HAP-1 (cell line): ENCODE results near the gene UGT1A9.

ENCODE experiments used
- DNase-seq, 2 experiments: peaks; one replicate each; pipeline ENCODE4 v3.0.0-alpha.2; 2016 to 2020; ENCODE audit warnings: low spot score in 2 of 2
- H3K27me3 ChIP-seq: fragments of 250-450 bp; sonication (Bioruptor Pico); 2 replicates; pipeline ENCODE4 v1.5.1; 2020; ENCODE audit warnings: low read depth, mild to moderate bottlenecking, moderate library complexity
- H3K36me3 ChIP-seq: fragments of 250-450 bp; sonication (Bioruptor Pico); replicated peaks from 2 replicates; pipeline ENCODE4 v1.5.1; 2020; ENCODE audit warnings: mild to moderate bottlenecking
- H3K4me1 ChIP-seq: fragments of 250-450 bp; sonication (Bioruptor Pico); 2 replicates; pipeline ENCODE4 v1.5.1; 2020; ENCODE audit warnings: mild to moderate bottlenecking
- H3K4me3 ChIP-seq: fragments of 250-450 bp; sonication (Bioruptor Pico); 2 replicates; pipeline ENCODE4 v1.5.1; 2020; ENCODE audit warnings: mild to moderate bottlenecking, moderate library complexity
- H3K9me3 ChIP-seq: fragments of 250-450 bp; sonication (Bioruptor Pico); 2 replicates; pipeline ENCODE4 v1.5.1; 2020; ENCODE audit warnings: mild to moderate bottlenecking, moderate library complexity
- in situ Hi-C: fragments of 300-500 bp; cut with MboI; formaldehyde crosslinking; loops from 3 replicates; pipeline ENCODE4 v1.14.3; 2020; ENCODE audit warnings: low sequenced_read_pairs, inconsistent platforms, mixed read lengths

The UGT1A9 gene

GRCh38 chr2:233663911-233664310 lies 7.8 kb upstream of the UGT1A9 start:
- Histone ChIP-seq H3K36me3 (no peaks in the 10 kb centered on the region), H3K27me3 (no peaks in the 10 kb centered on the region), H3K4me1 (peaks cover 7% of the 10 kb centered on the region; the same call in 1 of the 2 replicates), H3K4me3 (no peak overlapping the region), H3K9me3 (0 out of 2 replicates have a peak, but pooled peaks cover 2% of the 10 kb centered on the region)
- DNase-seq = no peak
- in situ Hi-C loops = no loop called here

GRCh38 chr2:233668605-233669260 lies 3.0 kb upstream of the UGT1A9 start:
- Histone ChIP-seq H3K27me3 (no peaks in the 10 kb centered on the region), H3K4me3 (no peak overlapping the region), H3K9me3 (no peaks in the 10 kb centered on the region), H3K4me1 (no peaks in the 10 kb centered on the region), H3K36me3 (no peaks in the 10 kb centered on the region)
- DNase-seq = no peak
- in situ Hi-C loops = no loop called here

GRCh38 chr2:233672886-233673285 lies 1.2 kb downstream of the UGT1A9 start:
- no peaks in the 10 kb centered on the region for H3K4me1 ChIP-seq
- H3K9me3 ChIP-seq = no peaks in the 10 kb centered on the region
- no peak overlapping the region for H3K4me3 ChIP-seq
- H3K36me3 ChIP-seq = no peaks in the 10 kb centered on the region
- no peaks in the 10 kb centered on the region for H3K27me3 ChIP-seq
- DNase-seq = no peak
- in situ Hi-C loops = no loop called here

- H3K27me3 ChIP-seq = no peaks in the 10 kb centered on the region
- no peak for DNase-seq
- H3K4me1 ChIP-seq = peaks cover 3% of the 10 kb centered on the region; the same call in 1 of the 2 replicates
- in situ Hi-C loops = no loop called here
- no peaks in the 10 kb centered on the region for H3K36me3 ChIP-seq
- no peak overlapping the region for H3K4me3 ChIP-seq
- H3K9me3 ChIP-seq = no peaks in the 10 kb centered on the region
Measured at GRCh38 chr2:233673896-233674295, 2.2 kb downstream of the UGT1A9 start.

GRCh38 chr2:233674314-233674713 lies 2.6 kb downstream of the UGT1A9 start:
- in situ Hi-C loops = no loop called here
- Histone ChIP-seq H3K4me3 (no peak overlapping the region), H3K4me1 (peaks cover 3% of the 10 kb centered on the region), H3K27me3 (no peaks in the 10 kb centered on the region), H3K36me3 (no peaks in the 10 kb centered on the region), H3K9me3 (no peaks in the 10 kb centered on the region)
- no peak for DNase-seq

- no peak overlapping the region for H3K4me3 ChIP-seq
- no peaks in the 10 kb centered on the region for H3K9me3 ChIP-seq
- in situ Hi-C loops = no loop called here
- H3K27me3 ChIP-seq = no peaks in the 10 kb centered on the region
- no peak for DNase-seq
- peaks cover 3% of the 10 kb centered on the region for H3K4me1 ChIP-seq
- H3K36me3 ChIP-seq = no peaks in the 10 kb centered on the region
Measured at GRCh38 chr2:233674995-233675394, 3.3 kb downstream of the UGT1A9 start.

- Histone ChIP-seq H3K36me3 (no peaks in the 10 kb centered on the region), H3K4me1 (peaks cover 3% of the 10 kb centered on the region), H3K9me3 (no peaks in the 10 kb centered on the region), H3K27me3 (no peaks in the 10 kb centered on the region), H3K4me3 (no peak overlapping the region)
- DNase-seq = no peak
- in situ Hi-C loops = no loop called here
Measured at GRCh38 chr2:233676046-233676445, 4.3 kb downstream of the UGT1A9 start.

- peaks cover 3% of the 10 kb centered on the region for H3K4me1 ChIP-seq
- in situ Hi-C loops = no loop called here
Measured at GRCh38 chr2:233679196-233679595, 7.5 kb downstream of the UGT1A9 start.

GRCh38 chr2:233680361-233681045 lies 8.8 kb downstream of the UGT1A9 start:
- DNase-seq = no peak
- Histone ChIP-seq H3K27me3 (no peaks in the 10 kb centered on the region), H3K4me3 (no peak overlapping the region), H3K36me3 (no peaks in the 10 kb centered on the region), H3K9me3 (no peaks in the 10 kb centered on the region), H3K4me1 (peaks cover 3% of the 10 kb centered on the region)
- in situ Hi-C loops = no loop called here

More at GRCh38 chr2:233679196-233679595, 7.5 kb downstream of the UGT1A9 start:
- Histone ChIP-seq H3K9me3 (no peaks in the 10 kb centered on the region), H3K36me3 (no peaks in the 10 kb centered on the region), H3K4me3 (no peak overlapping the region), H3K27me3 (no peaks in the 10 kb centered on the region)
- peak; percentile 48 to 52 for DNase-seq

GRCh38 chr2:233681521-233682099 lies 9.9 kb downstream of the UGT1A9 start, which contains the start of gene UGT1A7:
Gene UGT1A7 (plus strand): TSS chr2:233681901. CDS start chr2:233681938, 37 bp downstream.
- Histone ChIP-seq H3K36me3 (no peaks in the 10 kb centered on the region), H3K4me3 (no peak within 1 kb of the TSS), H3K4me1 (peaks cover 3% of the 10 kb centered on the region), H3K9me3 (no peaks in the 10 kb centered on the region), H3K27me3 (no peaks in the 10 kb centered on the region)
- in situ Hi-C loops = no loop called here
- no peak for DNase-seq

GRCh38 chr2:233684640-233685039 lies 12.9 kb downstream of the UGT1A9 start:
- no peak for DNase-seq
- no peaks in the 10 kb centered on the region for H3K36me3 ChIP-seq
- in situ Hi-C loops = no loop called here

GRCh38 chr2:233686928-233687327 lies 15.2 kb downstream of the UGT1A9 start:
- Histone ChIP-seq H3K36me3 (no peaks in the 10 kb centered on the region), H3K4me3 (no peak overlapping the region), H3K9me3 (no peaks in the 10 kb centered on the region), H3K27me3 (no peaks in the 10 kb centered on the region), H3K4me1 (peaks cover 12% of the 10 kb centered on the region)
- no peak for DNase-seq
- in situ Hi-C loops = no loop called here

More at GRCh38 chr2:233684640-233685039, 12.9 kb downstream of the UGT1A9 start:
- Histone ChIP-seq H3K9me3 (no peaks in the 10 kb centered on the region), H3K27me3 (no peaks in the 10 kb centered on the region), H3K4me1 (no peaks in the 10 kb centered on the region), H3K4me3 (no peak overlapping the region)

GRCh38 chr2:233688341-233688740 lies 16.6 kb downstream of the UGT1A9 start:
- H3K27me3 ChIP-seq = no peaks in the 10 kb centered on the region
- H3K9me3 ChIP-seq = peaks cover 6% of the 10 kb centered on the region
- in situ Hi-C loops = no loop called here
- peaks cover 17% of the 10 kb centered on the region for H3K4me1 ChIP-seq
- H3K36me3 ChIP-seq = no peaks in the 10 kb centered on the region
- DNase-seq = no peak
- no peak overlapping the region for H3K4me3 ChIP-seq

- Histone ChIP-seq H3K36me3 (no peaks in the 10 kb centered on the region), H3K9me3 (peaks cover 6% of the 10 kb centered on the region), H3K4me3 (no peak overlapping the region), H3K27me3 (no peaks in the 10 kb centered on the region), H3K4me1 (peaks cover 17% of the 10 kb centered on the region)
- in situ Hi-C loops = no loop called here
- no peak for DNase-seq
Measured at GRCh38 chr2:233689031-233689430, 17.3 kb downstream of the UGT1A9 start.
